Amniotic stem cell (primary cell): ENCODE measurements around the gene PPM1M.

Source experiments
- DNase-seq: peaks from one replicate; lab custom pipeline; 2025; lab: John Stamatoyannopoulos, UW

The PPM1M gene

GRCh38 chr3:52297242-52298148, 51.9 kb downstream of the PPM1M start:
- DNase-seq, result no peak

GRCh38 chr3:52298149-52299098, 52.9 kb downstream of the PPM1M start:
- no peak for DNase-seq

GRCh38 chr3:52299247-52299878, 53.8 kb downstream of the PPM1M start:
- no peak for DNase-seq
